ENCODE data around the gene ZBTB20. TPM values are rescaled to one million over a fixed set of nuclear protein-coding genes. Genes with fewer than 3 reads are reported as not detected.

The ZBTB20 gene
- total and polyA plus RNA-seq, 10 of the 15 experiments (the other 5 are each of a cell fraction or from before 2014, with no cell fraction given), result 0.20 to 5.5 (median 2.2) TPM

GRCh38 chr3:115162759-115163158, 15.7 kb upstream of the ZBTB20 start:
- 59% methylated on average over 1 of the region's 1 CpG for WGBS (ENCODE audit: insufficient coverage, insufficient replicate concordance, low lambda C conversion rate, missing lambda C conversion rate)
- TF ChIP-seq NFYA (IDR thresholded peaks at IDR 0.05; ENCODE audit: borderline replicate concordance, low read depth, low read length) (no peak), ZNF207 (IDR thresholded peaks at IDR 0.05; ENCODE audit: borderline replicate concordance) (no peak), KLF5 (IDR thresholded peaks at IDR 0.05; ENCODE audit: partially characterized antibody) (no peak), ZBED1 (IDR thresholded peaks at IDR 0.05; ENCODE audit: borderline replicate concordance) (no peak), MYC (IDR thresholded peaks at IDR 0.05; ENCODE audit: insufficient read depth, insufficient read length, insufficient replicate concordance, low read length, severe bottlenecking) (no peak), FOXK2 (IDR thresholded peaks at IDR 0.05) (no peak), YY1 (IDR thresholded peaks at IDR 0.05; ENCODE audit: low read depth, low read length) (no peak), POLR2A (IDR thresholded peaks at IDR 0.05; ENCODE audit: low read depth, low read length) (no peak), TARDBP (IDR thresholded peaks at IDR 0.05; ENCODE audit: borderline replicate concordance) (no peak), BRCA1 (IDR thresholded peaks at IDR 0.05; ENCODE audit: low read depth, low read length) (no peak)
- TF ChIP-seq, protein P1, sequence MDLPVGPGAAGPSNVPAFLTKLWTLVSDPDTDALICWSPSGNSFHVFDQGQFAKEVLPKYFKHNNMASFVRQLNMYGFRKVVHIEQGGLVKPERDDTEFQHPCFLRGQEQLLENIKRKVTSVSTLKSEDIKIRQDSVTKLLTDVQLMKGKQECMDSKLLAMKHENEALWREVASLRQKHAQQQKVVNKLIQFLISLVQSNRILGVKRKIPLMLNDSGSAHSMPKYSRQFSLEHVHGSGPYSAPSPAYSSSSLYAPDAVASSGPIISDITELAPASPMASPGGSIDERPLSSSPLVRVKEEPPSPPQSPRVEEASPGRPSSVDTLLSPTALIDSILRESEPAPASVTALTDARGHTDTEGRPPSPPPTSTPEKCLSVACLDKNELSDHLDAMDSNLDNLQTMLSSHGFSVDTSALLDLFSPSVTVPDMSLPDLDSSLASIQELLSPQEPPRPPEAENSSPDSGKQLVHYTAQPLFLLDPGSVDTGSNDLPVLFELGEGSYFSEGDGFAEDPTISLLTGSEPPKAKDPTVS (IDR thresholded peaks at IDR 0.05; ENCODE audit: low read depth, low read length), result no peak
- Histone ChIP-seq H4K20me1 (ENCODE audit: control insufficient read depth, insufficient read depth) (no peaks in the 10 kb centered on the region), H3K9me3 (replicated peaks; ENCODE audit: control insufficient read depth, insufficient read depth, low read length) (peaks cover 8% of the 10 kb centered on the region), H3K4me2 (ENCODE audit: control insufficient read depth, insufficient read depth) (no peak overlapping the region), H3K79me2 (ENCODE audit: control insufficient read depth, insufficient read depth, low read length) (no peaks in the 10 kb centered on the region), H3K36me3 (ENCODE audit: control insufficient read depth in 2 of 2, insufficient read depth in 2 of 2, low read length in 1 of 2) (no peaks in the 10 kb centered on the region), H3K4me3 (no peak overlapping the region), H2AFZ (ENCODE audit: control insufficient read depth, low read depth, low read length) (no peak overlapping the region), H3K9ac (ENCODE audit: control insufficient read depth, insufficient read depth, low read length) (no peak overlapping the region), H3K27me3 (replicated peaks in 1 of 2; ENCODE audit: control insufficient read depth in 2 of 2, insufficient read depth in 2 of 2, low read length in 1 of 2) (no peaks in the 10 kb centered on the region), H3K27ac (ENCODE audit: control insufficient read depth, insufficient read depth) (no peak overlapping the region), H3K4me1 (ENCODE audit: control insufficient read depth, insufficient read depth, low read length) (peaks cover 6% of the 10 kb centered on the region)
- SMC1A ChIA-PET (ENCODE audit: uncharacterized antibody, unreplicated experiment), result interaction anchor here (3.8 kb wide), 1 partner anchor 70 kb away, joined by 16 read pairs; no protein-coding TSS in a partner anchor
- BruUV-seq (replicated peaks), result no TSS peak
- intact Hi-C loops (cut with micrococcal nuclease; ENCODE audit: unreplicated experiment), result no loop called here
- no peak for ATAC-seq
- in situ Hi-C loops (cut with MboI), result loop anchor here (5.0 kb wide), 1 partner anchor 70 kb away; no protein-coding TSS in a partner anchor
- DNase-seq (ENCODE audit: low read depth, low spot score), result no peak
- CTCF ChIA-PET, result interaction anchor here (0.9 to 8.7 kb wide), 2 partner anchors 70 to 121 kb away, joined by 3 to 67 read pairs; no protein-coding TSS in a partner anchor
- RAD21 ChIA-PET (ENCODE audit: unreplicated experiment), result no interaction called here
- no peak for FAIRE-seq
- POLR2A ChIA-PET, result no interaction called here
